ENCODE measurements around the gene FCRLA. TPM values are rescaled to one million over a fixed set of nuclear protein-coding genes. Genes with fewer than 3 reads are reported as not detected.

FCRLA gene
- polyA plus RNA-seq, 2 of the 4 experiments (the other 2 are of a cell fraction): 0.10 TPM; not detected in 1

DNA sequence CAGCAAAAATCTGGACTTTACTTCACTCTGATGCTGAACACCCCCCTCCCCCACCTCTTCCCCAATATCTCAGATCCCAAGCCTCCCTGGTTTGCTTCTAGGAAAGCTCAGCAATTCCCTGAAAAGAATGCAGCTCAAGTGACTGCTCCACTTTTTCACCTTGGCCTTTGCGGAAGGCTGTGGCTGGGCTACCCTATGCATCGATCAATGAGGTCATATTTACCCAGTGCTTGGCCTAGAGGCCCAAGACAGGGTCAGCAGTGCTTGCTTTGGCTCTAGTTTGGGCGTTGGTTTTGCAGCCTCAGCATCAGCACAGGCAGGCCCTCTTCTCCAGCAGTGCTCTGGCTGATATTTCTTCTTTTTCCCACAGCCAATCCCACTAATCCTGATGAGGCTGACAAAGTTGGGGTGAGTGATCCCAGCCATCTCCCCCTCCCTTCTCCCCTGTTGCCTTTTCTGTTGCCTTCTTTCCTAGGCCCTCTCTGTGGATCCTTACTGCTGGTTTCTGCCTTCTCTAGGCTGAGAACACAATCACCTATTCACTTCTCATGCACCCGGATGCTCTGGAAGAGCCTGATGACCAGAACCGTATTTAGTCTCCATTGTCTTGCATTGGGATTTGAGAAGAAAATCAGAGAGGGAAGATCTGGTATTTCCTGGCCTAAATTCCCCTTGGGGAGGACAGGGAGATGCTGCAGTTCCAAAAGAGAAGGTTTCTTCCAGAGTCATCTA, 29.9 kb upstream of the FCRLA start (continued):
- TF ChIP-seq KDM5A (IDR thresholded peaks at IDR 0.05) (no peak), HOXB13 (CRISPR knock-in tag; IDR thresholded peaks at IDR 0.05; ENCODE audit: low read depth) (no peak)
- TF ChIP-seq, protein P1, sequence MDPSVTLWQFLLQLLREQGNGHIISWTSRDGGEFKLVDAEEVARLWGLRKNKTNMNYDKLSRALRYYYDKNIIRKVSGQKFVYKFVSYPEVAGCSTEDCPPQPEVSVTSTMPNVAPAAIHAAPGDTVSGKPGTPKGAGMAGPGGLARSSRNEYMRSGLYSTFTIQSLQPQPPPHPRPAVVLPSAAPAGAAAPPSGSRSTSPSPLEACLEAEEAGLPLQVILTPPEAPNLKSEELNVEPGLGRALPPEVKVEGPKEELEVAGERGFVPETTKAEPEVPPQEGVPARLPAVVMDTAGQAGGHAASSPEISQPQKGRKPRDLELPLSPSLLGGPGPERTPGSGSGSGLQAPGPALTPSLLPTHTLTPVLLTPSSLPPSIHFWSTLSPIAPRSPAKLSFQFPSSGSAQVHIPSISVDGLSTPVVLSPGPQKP (IDR thresholded peaks at IDR 0.05; ENCODE audit: low read depth, low read length): no peak

DNA sequence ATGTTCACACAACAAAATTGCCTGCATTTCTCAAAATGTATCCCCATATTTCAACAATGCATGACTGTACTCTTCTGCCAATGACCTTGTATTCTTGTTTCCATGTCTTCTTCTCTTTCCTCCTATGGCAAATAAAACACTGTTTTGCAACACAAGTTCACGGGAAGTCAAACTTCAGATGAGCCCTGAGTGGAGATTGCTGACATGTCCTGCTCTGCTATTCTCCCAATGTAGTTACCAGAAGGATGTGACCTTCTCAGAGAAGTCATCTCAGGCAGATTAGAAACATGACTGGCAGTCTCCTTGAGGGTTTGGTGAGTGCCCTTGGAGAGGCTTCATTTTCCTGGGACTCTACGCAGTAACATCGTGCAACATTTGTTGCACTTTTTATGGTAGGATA, 28.5 kb upstream of the FCRLA start:
- Histone ChIP-seq H3K27ac (no peak overlapping the region), H3K4me1 (no peaks in the 10 kb centered on the region), H3K4me2 (no peak overlapping the region), H3K4me3 (no peak overlapping the region), H3K9me3 (no peaks in the 10 kb centered on the region)
- DNase-seq (ENCODE audit: low read depth in 1 of 2, low spot score in 1 of 2) (no peak), ATAC-seq (no peak), FAIRE-seq (no peak)
- TF ChIP-seq JUN (IDR thresholded peaks at IDR 0.05): no peak
- no peak for TF ChIP-seq HMGXB4 (CRISPR knock-in tag; IDR thresholded peaks at IDR 0.05; ENCODE audit: borderline replicate concordance)
- no peak for TF ChIP-seq RNF2 (IDR thresholded peaks at IDR 0.05; ENCODE audit: borderline replicate concordance, low read depth)
- no peak for TF ChIP-seq RFX5 (IDR thresholded peaks at IDR 0.05)
- no peak for TF ChIP-seq FOSL2 (IDR thresholded peaks at IDR 0.05)
- TF ChIP-seq FOSL2 (CRISPR knock-in tag; IDR thresholded peaks at IDR 0.05): no peak
- no peak for TF ChIP-seq FOSB (CRISPR knock-in tag; IDR thresholded peaks at IDR 0.05)
- no peak for TF ChIP-seq MAFK (IDR thresholded peaks at IDR 0.05; ENCODE audit: partially characterized antibody)
- TF ChIP-seq ESRRA (IDR thresholded peaks at IDR 0.05; ENCODE audit: borderline replicate concordance, low read length): no peak
- no peak for TF ChIP-seq FOXS1 (CRISPR knock-in tag; IDR thresholded peaks at IDR 0.05)
- no peak for TF ChIP-seq HOXA7 (CRISPR knock-in tag; IDR thresholded peaks at IDR 0.05)
- TF ChIP-seq, protein P2, sequence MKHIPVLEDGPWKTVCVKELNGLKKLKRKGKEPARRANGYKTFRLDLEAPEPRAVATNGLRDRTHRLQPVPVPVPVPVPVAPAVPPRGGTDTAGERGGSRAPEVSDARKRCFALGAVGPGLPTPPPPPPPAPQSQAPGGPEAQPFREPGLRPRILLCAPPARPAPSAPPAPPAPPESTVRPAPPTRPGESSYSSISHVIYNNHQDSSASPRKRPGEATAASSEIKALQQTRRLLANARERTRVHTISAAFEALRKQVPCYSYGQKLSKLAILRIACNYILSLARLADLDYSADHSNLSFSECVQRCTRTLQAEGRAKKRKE (CRISPR knock-in tag; IDR thresholded peaks at IDR 0.05; ENCODE audit: low read depth): no peak
- TF ChIP-seq NR3C1 (IDR thresholded peaks at IDR 0.05): no peak
- TF ChIP-seq, protein P3, sequence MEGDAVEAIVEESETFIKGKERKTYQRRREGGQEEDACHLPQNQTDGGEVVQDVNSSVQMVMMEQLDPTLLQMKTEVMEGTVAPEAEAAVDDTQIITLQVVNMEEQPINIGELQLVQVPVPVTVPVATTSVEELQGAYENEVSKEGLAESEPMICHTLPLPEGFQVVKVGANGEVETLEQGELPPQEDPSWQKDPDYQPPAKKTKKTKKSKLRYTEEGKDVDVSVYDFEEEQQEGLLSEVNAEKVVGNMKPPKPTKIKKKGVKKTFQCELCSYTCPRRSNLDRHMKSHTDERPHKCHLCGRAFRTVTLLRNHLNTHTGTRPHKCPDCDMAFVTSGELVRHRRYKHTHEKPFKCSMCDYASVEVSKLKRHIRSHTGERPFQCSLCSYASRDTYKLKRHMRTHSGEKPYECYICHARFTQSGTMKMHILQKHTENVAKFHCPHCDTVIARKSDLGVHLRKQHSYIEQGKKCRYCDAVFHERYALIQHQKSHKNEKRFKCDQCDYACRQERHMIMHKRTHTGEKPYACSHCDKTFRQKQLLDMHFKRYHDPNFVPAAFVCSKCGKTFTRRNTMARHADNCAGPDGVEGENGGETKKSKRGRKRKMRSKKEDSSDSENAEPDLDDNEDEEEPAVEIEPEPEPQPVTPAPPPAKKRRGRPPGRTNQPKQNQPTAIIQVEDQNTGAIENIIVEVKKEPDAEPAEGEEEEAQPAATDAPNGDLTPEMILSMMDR (IDR thresholded peaks at IDR 0.05): no peak
- no peak for TF ChIP-seq CHD4 (IDR thresholded peaks at IDR 0.05; ENCODE audit: borderline replicate concordance)
- TF ChIP-seq ZC3H11A (IDR thresholded peaks at IDR 0.05): no peak
- CTCF ChIA-PET: no interaction called here
- POLR2A ChIA-PET: no interaction called here
- WGBS (ENCODE audit: missing lambda C conversion rate): 87% methylated on average over 3 of the region's 3 CpGs

- FAIRE-seq: no peak
- DNase-seq (ENCODE audit: low read depth in 1 of 2, low spot score in 1 of 2): no peak
- CTCF ChIA-PET: interaction anchor here (0.7 to 1.7 kb wide), 2 partner anchors 10 to 67 kb away, joined by 3 read pairs; no protein-coding TSS in a partner anchor
- no peak for ATAC-seq
- WGBS (ENCODE audit: missing lambda C conversion rate): 54% methylated on average over 3 of the region's 3 CpGs
- POLR2A ChIA-PET: no interaction called here
- Histone ChIP-seq H3K4me1 (no peaks in the 10 kb centered on the region), H3K4me2 (no peak overlapping the region), H3K9me3 (no peaks in the 10 kb centered on the region), H3K27ac (no peak overlapping the region), H3K4me3 (no peak overlapping the region)
- no peak for TF ChIP-seq FOXS1 (CRISPR knock-in tag; IDR thresholded peaks at IDR 0.05)
- no peak for TF ChIP-seq JUNB (IDR thresholded peaks at IDR 0.05)
- no peak for TF ChIP-seq ZSCAN20 (CRISPR knock-in tag; IDR thresholded peaks at IDR 0.05)
- TF ChIP-seq POLR2A (IDR thresholded peaks at IDR 0.05; ENCODE audit: low read length): no peak
- TF ChIP-seq NFE2L2 (conservative IDR thresholded peaks at IDR 0.05; ENCODE audit: low read length): no peak
- no peak for TF ChIP-seq SMC3 (IDR thresholded peaks at IDR 0.05)
- TF ChIP-seq RFX5 (IDR thresholded peaks at IDR 0.05): no peak
- TF ChIP-seq GATA3 (IDR thresholded peaks at IDR 0.05; ENCODE audit: borderline replicate concordance): no peak
- TF ChIP-seq TFCP2L1 (CRISPR knock-in tag; IDR thresholded peaks at IDR 0.05): no peak
- no peak for TF ChIP-seq MAFK (IDR thresholded peaks at IDR 0.05; ENCODE audit: partially characterized antibody)
- TF ChIP-seq CHD4 (IDR thresholded peaks at IDR 0.05; ENCODE audit: borderline replicate concordance): no peak
- TF ChIP-seq USF2 (IDR thresholded peaks at IDR 0.05): no peak
Observed at GRCh38 chr1:161681879-161682278, 25.1 kb upstream of the FCRLA start.

Data from A549 (cell line).